Neural crest cell (in vitro differentiated cells): ENCODE results near the gene ZXDA. TPM values are rescaled to one million over a fixed set of nuclear protein-coding genes. Genes with fewer than 3 reads are reported as not detected.

Experiments
- DNase-seq: peaks from one replicate; pipeline ENCODE4 v3.0.0; 2021; ENCODE audit warnings: low read depth, mixed read lengths, low spot score
- H3K27ac Mint-ChIP-seq: one replicate; pipeline ENCODE4 v1.8.0; 2021; ENCODE audit warnings: mild to moderate bottlenecking, mixed read lengths; ENCODE audit not compliant: unreplicated experiment
- H3K27me3 Mint-ChIP-seq: 2 replicates; pipeline ENCODE4 v1.8.0; 2021; ENCODE audit warnings: low read depth, mild to moderate bottlenecking, mixed read lengths
- H3K36me3 Mint-ChIP-seq: 2 replicates; pipeline ENCODE4 v1.8.0; 2021; ENCODE audit warnings: low read depth, mild to moderate bottlenecking, mixed read lengths
- H3K4me1 Mint-ChIP-seq: 2 replicates; pipeline ENCODE4 v1.8.0; 2021; ENCODE audit warnings: mixed read lengths
- H3K4me3 Mint-ChIP-seq: one replicate; pipeline ENCODE4 v1.8.0; 2021; ENCODE audit warnings: mild to moderate bottlenecking, mixed read lengths
- H3K9me3 Mint-ChIP-seq: 2 replicates; pipeline ENCODE4 v1.8.0; 2021; ENCODE audit warnings: mixed read lengths
- CTCF ChIP-seq: fragments of 200-600 bp; sonication (generic); conservative IDR thresholded peaks from 2 replicates; pipeline ENCODE4 v1.5.0; 2021; ENCODE audit warnings: antibody characterized with exemption, mild to moderate bottlenecking
- total RNA-seq: library from RNA; stranded (reverse); gene quantifications from 2 replicates; pipeline ENCODE4 v1.2.1, GENCODE V29; 2021

Gene ZXDA
- total RNA-seq, 1 donor from 2014 or later, result not detected

GRCh38 chrX:57906790-57907189, 3.5 kb downstream of the ZXDA start:
- no peak for TF ChIP-seq CTCF
- H3K9me3 Mint-ChIP-seq, result peaks cover 15% of the 10 kb centered on the region
- no peaks in the 10 kb centered on the region for H3K36me3 Mint-ChIP-seq
- no peak for DNase-seq
- H3K27ac Mint-ChIP-seq, result no peak overlapping the region
- H3K4me1 Mint-ChIP-seq, result no peaks in the 10 kb centered on the region
- H3K4me3 Mint-ChIP-seq, result no peak overlapping the region
- no peaks in the 10 kb centered on the region for H3K27me3 Mint-ChIP-seq

GRCh38 chrX:57905141-57905540, 5.1 kb downstream of the ZXDA start:
- peaks cover 5% of the 10 kb centered on the region for H3K9me3 Mint-ChIP-seq
- H3K4me1 Mint-ChIP-seq, result no peaks in the 10 kb centered on the region

GRCh38 chrX:57904176-57904880, 5.9 kb downstream of the ZXDA start:
- H3K27me3 Mint-ChIP-seq, result no peaks in the 10 kb centered on the region
- no peak for TF ChIP-seq CTCF
- no peak overlapping the region for H3K4me3 Mint-ChIP-seq
- H3K9me3 Mint-ChIP-seq, result peaks cover 5% of the 10 kb centered on the region
- no peaks in the 10 kb centered on the region for H3K36me3 Mint-ChIP-seq
- no peak overlapping the region for H3K27ac Mint-ChIP-seq
- no peaks in the 10 kb centered on the region for H3K4me1 Mint-ChIP-seq
- no peak for DNase-seq

More at GRCh38 chrX:57905141-57905540, 5.1 kb downstream of the ZXDA start:
- H3K4me3 Mint-ChIP-seq, result no peak overlapping the region
- no peaks in the 10 kb centered on the region for H3K27me3 Mint-ChIP-seq
- TF ChIP-seq CTCF, result no peak
- no peak overlapping the region for H3K27ac Mint-ChIP-seq
- H3K36me3 Mint-ChIP-seq, result no peaks in the 10 kb centered on the region
- DNase-seq, result no peak

- no peak for TF ChIP-seq CTCF
- Mint-ChIP-seq H3K27me3 (no peaks in the 10 kb centered on the region), H3K9me3 (peaks cover 6% of the 10 kb centered on the region), H3K4me1 (no peaks in the 10 kb centered on the region), H3K4me3 (no peak overlapping the region), H3K27ac (no peak overlapping the region), H3K36me3 (peaks cover under 1% of the 10 kb centered on the region)
- no peak for DNase-seq
Observed at GRCh38 chrX:57902633-57903032, 7.6 kb downstream of the ZXDA start.

DNA sequence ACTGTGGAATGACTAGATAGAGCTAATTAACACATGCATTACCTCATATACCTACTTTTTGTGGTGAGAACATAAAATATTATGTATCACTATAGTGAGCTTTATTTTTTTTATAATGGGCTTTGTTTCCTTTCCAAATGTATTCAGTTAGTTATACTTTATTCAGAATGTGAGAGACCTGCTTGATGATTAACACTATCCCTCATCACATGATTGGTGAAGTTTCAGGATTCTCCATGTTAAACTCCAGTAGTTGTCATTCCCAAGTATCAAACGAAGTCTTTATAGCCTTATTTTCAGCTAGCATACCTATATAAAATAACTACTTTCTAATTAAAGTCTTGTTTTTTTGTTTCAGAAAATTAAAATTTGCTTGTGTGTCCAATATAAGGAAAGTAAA, 8.8 kb downstream of the ZXDA start:
- Mint-ChIP-seq H3K9me3 (peaks cover 14% of the 10 kb centered on the region), H3K36me3 (peaks cover 3% of the 10 kb centered on the region), H3K27me3 (no peaks in the 10 kb centered on the region), H3K4me1 (no peaks in the 10 kb centered on the region), H3K4me3 (no peak overlapping the region), H3K27ac (no peak overlapping the region)
- no peak for TF ChIP-seq CTCF
- DNase-seq, result no peak
